HG02970 (cell line): Measurements from ENCODE around the gene FAM78A.

Experiments used
- ATAC-seq: cut with Tn5 transposase; IDR thresholded peaks from one replicate; pipeline ENCODE4 v1.9.1; 2021; ENCODE audit warnings: mild to moderate bottlenecking, moderate library complexity, moderate number of reproducible peaks; ENCODE audit not compliant: unreplicated experiment, low FRiP score

Gene FAM78A, protein sequence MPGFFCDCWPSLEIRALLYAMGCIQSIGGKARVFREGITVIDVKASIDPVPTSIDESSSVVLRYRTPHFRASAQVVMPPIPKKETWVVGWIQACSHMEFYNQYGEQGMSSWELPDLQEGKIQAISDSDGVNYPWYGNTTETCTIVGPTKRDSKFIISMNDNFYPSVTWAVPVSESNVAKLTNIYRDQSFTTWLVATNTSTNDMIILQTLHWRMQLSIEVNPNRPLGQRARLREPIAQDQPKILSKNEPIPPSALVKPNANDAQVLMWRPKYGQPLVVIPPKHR

GRCh38 chr9:131276094-131276888, at the start of gene FAM78A:
TSS of gene FAM78A (minus strand) at chr9:131276510. CDS start at chr9:131276179, 331 bp downstream.
- ATAC-seq = no peak

DNA sequence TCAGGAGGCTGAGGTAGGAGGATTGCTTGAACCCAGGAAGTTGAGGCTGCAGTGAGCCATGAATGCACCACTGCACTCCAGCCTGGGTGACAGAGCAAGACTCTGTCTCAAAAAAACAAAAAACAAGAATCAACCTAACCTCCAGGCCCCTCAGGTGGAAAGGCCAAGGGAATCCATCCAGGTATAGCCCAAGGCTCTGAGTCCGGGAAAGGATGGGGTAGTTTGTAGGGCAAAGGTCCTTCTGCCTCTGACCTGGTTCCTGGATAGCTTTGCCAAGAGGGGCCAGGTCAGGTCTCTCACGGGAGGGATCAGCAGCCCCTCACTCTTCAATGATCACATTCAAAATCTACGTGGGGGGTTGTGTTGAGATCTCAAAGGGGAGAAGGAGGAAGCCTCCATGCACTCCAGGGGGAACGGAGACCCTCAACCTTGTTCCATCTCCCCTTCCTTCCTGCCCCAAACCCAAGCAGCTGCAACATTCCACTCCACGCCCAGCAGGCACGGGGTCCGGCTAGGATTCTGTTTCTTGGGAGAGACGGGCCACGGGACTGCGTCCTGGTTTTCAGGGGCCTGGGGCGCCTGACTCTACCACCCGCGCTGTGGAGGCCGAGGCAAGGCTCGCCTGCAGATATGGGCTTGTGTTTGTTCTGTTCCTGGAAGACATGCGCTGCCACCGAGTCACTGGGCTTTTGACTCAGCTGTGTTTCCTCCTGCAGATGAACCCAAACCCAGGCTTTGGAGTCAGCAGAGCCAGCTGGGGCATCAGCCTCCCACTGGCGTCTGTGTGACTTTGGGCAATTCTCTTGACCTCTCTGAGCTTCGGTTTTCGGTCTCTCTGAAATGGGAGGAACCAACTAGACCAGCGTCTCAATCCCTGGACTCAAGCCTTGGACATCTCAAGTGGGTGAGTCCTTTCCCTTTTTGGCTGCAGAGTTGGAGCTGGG, 48.7 kb upstream of the FAM78A start:
- no peak for ATAC-seq

- ATAC-seq = no peak
These were observed 47.3 kb upstream of the FAM78A start for GRCh38 chr9:131323629-131324028.

GRCh38 chr9:131320031-131320685, 43.8 kb upstream of the FAM78A start:
- ATAC-seq = no peak

- ATAC-seq = no peak
These were observed 43.2 kb upstream of the FAM78A start for GRCh38 chr9:131319486-131319885.

- ATAC-seq = no peak
These were observed 42.1 kb upstream of the FAM78A start for GRCh38 chr9:131318231-131319085.

DNA sequence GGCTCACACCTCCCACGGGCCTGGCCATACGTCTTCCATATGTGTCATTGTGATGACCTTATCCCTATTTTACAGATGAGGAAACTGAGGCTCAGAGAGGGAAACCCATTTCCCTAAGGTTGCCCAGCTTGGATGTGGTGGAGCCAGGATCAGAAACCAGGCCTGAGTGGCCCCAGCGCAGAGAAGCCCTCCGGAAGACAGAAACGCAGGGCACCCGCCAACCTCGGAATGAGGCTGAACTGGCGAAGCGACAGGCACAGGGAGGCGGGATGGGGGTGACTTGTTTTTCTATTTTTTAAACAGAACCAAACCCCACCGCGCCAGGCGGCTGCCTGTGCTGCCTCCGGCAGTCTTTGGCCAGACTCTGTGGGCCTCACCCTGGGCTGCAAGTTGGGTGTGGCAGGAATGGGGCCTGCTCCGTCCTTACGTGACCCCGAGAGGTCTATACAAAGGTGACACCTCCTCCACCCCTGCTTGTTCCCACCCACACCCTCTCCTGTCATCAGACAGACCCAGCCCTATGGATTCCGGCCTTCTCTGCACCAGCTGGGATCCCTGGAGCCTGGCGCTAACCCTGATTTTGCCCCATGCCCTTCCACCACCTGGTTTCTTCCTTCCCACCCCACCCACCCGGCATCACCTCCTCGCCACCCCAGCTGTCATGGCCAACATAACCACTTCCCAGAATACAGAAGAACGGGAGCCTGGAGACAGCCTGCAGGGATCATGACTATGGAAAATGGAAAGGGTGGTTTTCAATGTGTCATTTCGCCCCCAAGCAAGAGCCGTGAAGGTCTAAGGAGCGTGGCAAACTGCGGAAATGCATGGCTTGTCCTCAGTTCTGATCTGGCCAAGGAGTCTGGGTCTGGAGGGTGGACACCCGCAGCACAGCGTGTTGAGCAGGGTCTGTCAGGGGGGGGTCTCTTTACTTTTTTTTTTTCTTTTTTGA, 36.8 kb upstream of the FAM78A start:
- ATAC-seq = no peak

GRCh38 chr9:131312246-131312645, 35.9 kb upstream of the FAM78A start:
- no peak for ATAC-seq

DNA sequence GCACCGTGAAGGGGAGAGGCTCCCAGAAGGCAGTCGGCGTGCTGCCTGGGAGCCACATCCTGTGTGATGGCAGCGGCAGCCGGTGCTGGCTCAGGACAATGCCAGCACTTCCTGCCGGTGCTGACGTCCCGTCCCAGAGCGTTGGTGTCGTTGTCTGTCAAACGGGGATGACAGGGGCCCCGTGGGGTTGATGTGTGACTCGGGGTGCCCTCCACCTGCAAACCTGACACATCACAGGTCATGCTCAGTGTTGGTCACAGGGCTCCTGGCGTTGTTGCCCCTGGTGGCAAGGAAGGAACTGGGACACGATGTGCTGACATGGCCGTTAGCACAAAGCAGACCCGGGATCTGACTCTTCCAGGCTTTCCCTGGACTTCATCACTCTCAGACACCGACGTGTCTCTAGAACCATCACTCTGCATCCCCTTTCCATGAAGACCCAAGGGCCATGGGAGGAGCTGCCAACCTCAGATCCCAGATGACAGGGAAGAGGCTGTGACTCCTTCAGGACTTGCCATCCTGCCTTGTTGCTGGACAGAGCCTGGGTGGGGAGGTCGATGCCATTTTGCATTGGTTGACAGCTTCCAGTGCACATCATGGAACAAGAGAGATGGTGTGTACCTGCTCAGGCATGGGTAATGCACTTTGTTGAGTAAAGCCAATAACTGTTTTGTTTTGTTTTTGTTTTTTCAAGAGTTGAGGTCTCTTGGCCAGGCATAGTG, 34.7 kb upstream of the FAM78A start:
- no peak for ATAC-seq

DNA sequence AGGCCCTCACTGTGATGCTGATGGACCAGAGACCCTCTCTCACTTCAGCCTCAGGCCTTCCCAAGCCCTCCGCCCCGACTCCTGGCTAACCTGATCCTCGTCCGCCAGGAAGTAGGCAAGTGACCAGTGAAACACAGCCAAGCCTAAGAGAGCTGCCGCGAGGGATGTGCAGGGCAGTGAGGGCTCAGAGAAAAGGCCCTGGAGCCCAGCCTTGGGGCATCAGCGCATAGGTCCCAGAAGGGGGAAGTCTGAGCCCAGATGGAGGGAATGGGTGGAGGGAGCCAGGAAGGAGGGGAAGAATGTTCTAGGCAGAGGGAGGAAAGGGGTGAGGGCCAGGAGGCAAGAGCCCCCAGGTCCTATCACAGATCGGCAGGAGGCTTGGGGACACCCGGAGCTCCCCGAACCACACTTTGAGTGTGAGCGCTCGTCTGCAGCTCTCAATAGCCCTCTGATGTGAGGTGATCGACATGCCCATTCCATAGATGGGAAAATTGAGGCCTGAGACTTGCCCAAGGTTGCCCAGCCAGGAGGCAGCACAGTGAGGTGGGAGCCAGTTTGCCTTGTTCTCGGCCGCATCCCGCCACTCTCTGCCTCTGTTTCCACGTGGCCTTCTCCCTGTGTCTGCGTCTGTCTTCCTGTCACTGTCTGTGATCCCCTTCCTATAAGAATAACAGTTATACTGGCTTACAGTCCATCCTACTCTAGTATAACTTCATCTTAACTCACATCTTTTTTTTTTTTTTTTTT, 33.4 kb upstream of the FAM78A start:
- ATAC-seq = no peak

DNA sequence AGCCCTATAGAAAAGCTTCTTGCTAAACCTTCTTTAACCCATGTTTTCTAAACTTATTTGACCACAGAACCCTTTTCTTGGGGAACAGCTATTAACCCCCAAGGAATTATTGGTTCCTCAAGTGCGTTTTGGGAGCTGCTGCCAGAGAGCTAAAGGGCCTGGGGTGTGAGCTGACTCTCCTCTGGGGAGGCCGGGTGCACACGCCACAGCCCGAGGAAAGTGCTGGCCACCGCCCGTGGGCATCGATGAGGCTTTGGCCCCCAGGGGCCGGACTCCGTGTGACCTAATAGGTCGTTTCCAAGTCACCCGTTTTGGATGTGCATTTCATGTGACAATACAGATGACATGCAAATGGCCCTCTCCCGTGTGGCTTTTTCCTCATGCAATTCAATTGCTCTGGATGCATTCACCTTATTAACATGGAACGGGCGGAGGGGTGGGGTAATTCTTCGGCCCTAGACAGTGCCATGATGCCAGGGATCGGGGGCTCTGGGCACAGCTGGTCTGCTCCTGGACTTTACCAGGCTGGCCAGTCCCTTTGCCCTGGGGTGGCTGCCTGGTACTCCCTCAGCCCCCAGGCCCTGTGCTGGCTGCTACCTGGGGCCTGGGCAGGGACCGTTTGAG, 32.7 kb upstream of the FAM78A start:
- no peak for ATAC-seq

- ATAC-seq = no peak
These were observed 32.1 kb upstream of the FAM78A start for GRCh38 chr9:131308452-131308851.

DNA sequence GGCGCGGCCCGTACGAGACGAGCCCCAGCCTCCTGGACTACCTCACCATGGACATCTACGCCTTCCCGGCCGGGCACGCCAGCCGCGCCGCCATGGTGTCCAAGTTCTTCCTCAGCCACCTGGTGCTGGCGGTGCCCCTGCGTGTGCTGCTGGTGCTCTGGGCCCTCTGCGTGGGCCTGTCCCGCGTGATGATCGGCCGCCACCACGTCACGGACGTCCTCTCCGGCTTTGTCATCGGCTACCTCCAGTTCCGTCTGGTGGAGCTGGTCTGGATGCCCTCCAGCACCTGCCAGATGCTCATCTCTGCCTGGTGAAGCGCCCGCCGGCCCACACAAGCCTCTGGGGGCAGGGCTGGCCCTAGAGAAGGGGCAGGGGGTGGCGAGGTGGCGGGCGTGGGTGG, 31.7 kb upstream of the FAM78A start:
- ATAC-seq = no peak

- ATAC-seq = no peak
These were observed 30.2 kb upstream of the FAM78A start for GRCh38 chr9:131306397-131307004.

DNA sequence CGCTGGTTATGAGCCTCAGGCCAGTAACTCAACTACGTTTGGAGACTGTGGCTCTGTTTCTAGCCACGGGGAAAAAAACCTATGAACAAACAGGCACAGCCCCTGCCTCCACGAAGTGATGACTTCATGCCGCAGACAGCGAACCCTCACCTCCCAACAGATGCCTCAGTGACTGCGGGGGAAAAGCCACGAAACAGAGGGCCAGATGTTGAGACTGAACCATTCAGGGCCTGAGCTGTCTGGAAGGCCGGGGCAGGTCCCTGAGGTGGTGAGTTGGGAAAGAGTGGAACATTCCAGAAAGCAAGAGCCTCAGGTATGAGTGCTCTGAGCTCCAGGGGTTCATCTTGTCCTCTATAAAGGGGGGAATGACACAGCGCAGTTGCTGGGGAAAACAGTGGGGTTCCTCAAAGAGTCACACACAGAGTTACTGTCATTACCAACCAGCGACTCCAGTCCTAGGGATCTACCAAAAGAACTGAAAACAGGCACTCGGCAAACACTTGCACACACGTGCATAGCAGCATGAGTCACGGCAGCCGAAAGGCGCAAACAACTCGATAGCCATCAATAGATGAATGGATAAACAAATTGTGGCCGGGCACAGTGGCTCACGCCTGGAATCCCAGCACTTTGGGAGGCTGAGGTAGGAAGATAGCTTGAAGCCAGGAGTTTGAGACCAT, 28.5 kb upstream of the FAM78A start:
- no peak for ATAC-seq
